B cell (primary cell): ENCODE results near the gene PHLDB3. TPM values are rescaled to one million over a fixed set of nuclear protein-coding genes. Genes with fewer than 3 reads are reported as not detected.

Experiments
- ATAC-seq: fragments of 200-7000 bp; cut with Tn5 transposase; one replicate; pipeline ENCODE4 v1.10.0; 2021; ENCODE audit warnings: low read depth, mild to moderate bottlenecking, moderate number of reproducible peaks, moderate library complexity
- CTCF ChIA-PET: fragments of 350-600 bp; sonication (Branson Sonifier 250); formaldehyde crosslinking; loops from one replicate; lab custom pipeline; 2021; ENCODE audit warnings: antibody characterized with exemption, inconsistent platforms; lab: Charles Lee
- POLR2A ChIA-PET: fragments of 350-600 bp; sonication (Branson Sonifier 250); formaldehyde crosslinking; loops from one replicate; lab custom pipeline; 2021; ENCODE audit warnings: antibody characterized with exemption; lab: Charles Lee
- DNase-seq: peaks from one replicate; pipeline ENCODE4 v3.0.0; 2013
- H2AFZ ChIP-seq: 2 replicates; pipeline ENCODE4 v1.6.1; 2012; ENCODE audit warnings: mild to moderate bottlenecking, low read depth, low read length; ENCODE audit not compliant: insufficient read depth, poor library complexity, severe bottlenecking
- H3K27ac ChIP-seq, 2 donors: 1 replicate in 1 of 2; 2 replicates in 1 of 2; pipeline ENCODE4 v1.5.1; 2012 to 2013; ENCODE audit warnings: low read length in 2 of 2, mild to moderate bottlenecking in 2 of 2, moderate library complexity in 1 of 2
- H3K27me3 ChIP-seq, 4 experiments: fragments of 200-600 bp in 1 of 4; sonication (generic) in 1 of 4; replicated peaks in 1 of 4; 1 replicate in 2 of 4; 2 replicates in 2 of 4; pipeline versions ENCODE4 v1.6.1 to v1.7.0; 2013 to 2016; ENCODE audit warnings: low read length in 3 of 4, mild to moderate bottlenecking in 2 of 4, mixed read lengths in 1 of 4, moderate library complexity in 1 of 4; ENCODE audit not compliant: insufficient read depth in 4 of 4, control insufficient read depth in 3 of 4; ENCODE audit errors: control extremely low read depth in 1 of 4
- H3K36me3 ChIP-seq, 2 experiments: replicated peaks in 1 of 2; 1 replicate in 1 of 2; 2 replicates in 1 of 2; pipeline versions ENCODE4 v1.6.1 to v1.7.1; 2013; ENCODE audit warnings: low read length in 1 of 2; ENCODE audit not compliant: insufficient read depth in 2 of 2, control insufficient read depth in 1 of 2; ENCODE audit errors: control extremely low read depth in 1 of 2, extremely low read depth in 1 of 2
- H3K4me1 ChIP-seq, 2 donors: fragments of 200-600 bp in 1 of 2; sonication (generic) in 1 of 2; 1 replicate in 1 of 2; 2 replicates in 1 of 2; pipeline versions ENCODE4 v1.5.1 to v1.6.1; 2013 to 2017; ENCODE audit warnings: low read length in 2 of 2; ENCODE audit not compliant: control insufficient read depth in 2 of 2, insufficient read depth in 2 of 2
- H3K4me2 ChIP-seq: replicated peaks from 2 replicates; pipeline ENCODE3; 2012; ENCODE audit warnings: mild to moderate bottlenecking, low read depth, low read length; ENCODE audit not compliant: poor library complexity, severe bottlenecking
- H3K4me3 ChIP-seq, 5 experiments: fragments of 200-600 bp in 1 of 5; sonication (generic) in 1 of 5; 1 replicate in 3 of 5; 2 replicates in 2 of 5; pipeline versions ENCODE4 v1.5.1 to v1.7.0; 2011 to 2016; ENCODE audit warnings: low read length in 4 of 5, mild to moderate bottlenecking in 4 of 5, low read depth in 2 of 5, control low read depth in 1 of 5, moderate library complexity in 1 of 5; ENCODE audit not compliant: insufficient read depth in 1 of 5; ENCODE audit errors: control extremely low read depth in 1 of 5, extremely low read depth in 1 of 5
- H3K79me2 ChIP-seq: fragments of 200-600 bp; sonication (generic); one replicate; pipeline ENCODE4 v1.6.0; 2016; ENCODE audit warnings: low read length; ENCODE audit not compliant: control insufficient read depth, insufficient read depth
- H3K9ac ChIP-seq: fragments of 200-600 bp; sonication (generic); 2 replicates; pipeline ENCODE4 v1.6.1; 2017; ENCODE audit warnings: mild to moderate bottlenecking, low read length, moderate library complexity
- H3K9me3 ChIP-seq, 3 donors: one replicate each; pipeline versions ENCODE4 v1.6.1 to v1.7.1; 2013; ENCODE audit warnings: low read length in 2 of 3; ENCODE audit not compliant: control insufficient read depth in 2 of 3, insufficient read depth in 1 of 3; ENCODE audit errors: control extremely low read depth in 1 of 3
- H4K20me1 ChIP-seq: 2 replicates; pipeline ENCODE4 v1.6.0; 2012; ENCODE audit warnings: mild to moderate bottlenecking, low read length; ENCODE audit not compliant: insufficient read depth, control insufficient read depth, poor library complexity, severe bottlenecking
- H3K27ac Mint-ChIP-seq: one replicate; pipeline ENCODE4 v1.8.0; 2021; ENCODE audit warnings: mixed read lengths
- H3K27me3 Mint-ChIP-seq: one replicate; pipeline ENCODE4 v1.8.0; 2021; ENCODE audit warnings: mixed read lengths
- H3K4me1 Mint-ChIP-seq: one replicate; pipeline ENCODE4 v1.8.0; 2021; ENCODE audit warnings: mixed read lengths
- H3K4me3 Mint-ChIP-seq: one replicate; pipeline ENCODE4 v1.8.0; 2021; ENCODE audit warnings: mixed read lengths
- H3K9me3 Mint-ChIP-seq: one replicate; pipeline ENCODE4 v1.8.0; 2022; ENCODE audit warnings: mixed read lengths; ENCODE audit not compliant: insufficient read depth
- EZH2 ChIP-seq: IDR thresholded peaks from 2 replicates; pipeline ENCODE4 v1.6.1; 2012; ENCODE audit warnings: borderline replicate concordance, low read depth, mild to moderate bottlenecking, moderate library complexity, low read length; ENCODE audit not compliant: insufficient read depth, poor library complexity, severe bottlenecking
- WGBS: methylation state at CpG from one replicate; pipeline ENCODE4 v1.1.5; 2013; ENCODE audit warnings: missing lambda C conversion rate; ENCODE audit not compliant: insufficient coverage; 5-methylcytosine and 5-hydroxymethylcytosine counted together
- intact Hi-C: fragments of 100-400 bp; cut with micrococcal nuclease; formaldehyde crosslinking; loops from one replicate; pipeline ENCODE4 v1.10.0; 2022
- polyA plus RNA-seq: library from polyadenylated mRNA; depleted of rRNA; stranded (reverse); fragments of >200 nt; gene quantifications from 2 replicates; pipeline ENCODE4 v1.2.3, GENCODE V29; 2012
- total RNA-seq, 2 donors: library from RNA; stranded (reverse); fragments of 120-200 nt in 1 of 2; gene quantifications; 1 replicate in 1 of 2; 2 replicates in 1 of 2; pipeline versions ENCODE4 v1.2.3 to v1.2.4, GENCODE V29; 2013 to 2022
- TF ChIP-seq, protein P1 (sequence below): fragments of 200-600 bp; IDR thresholded peaks from one replicate; pipeline ENCODE4 v1.8.0; 2022; ENCODE audit warnings: antibody characterized with exemption, mild to moderate bottlenecking

PHLDB3 gene
- total and polyA plus RNA-seq, 2 donors (not counting 1 experiment from before 2014, with no cell fraction given) = 10.2 to 30.7 TPM

DNA sequence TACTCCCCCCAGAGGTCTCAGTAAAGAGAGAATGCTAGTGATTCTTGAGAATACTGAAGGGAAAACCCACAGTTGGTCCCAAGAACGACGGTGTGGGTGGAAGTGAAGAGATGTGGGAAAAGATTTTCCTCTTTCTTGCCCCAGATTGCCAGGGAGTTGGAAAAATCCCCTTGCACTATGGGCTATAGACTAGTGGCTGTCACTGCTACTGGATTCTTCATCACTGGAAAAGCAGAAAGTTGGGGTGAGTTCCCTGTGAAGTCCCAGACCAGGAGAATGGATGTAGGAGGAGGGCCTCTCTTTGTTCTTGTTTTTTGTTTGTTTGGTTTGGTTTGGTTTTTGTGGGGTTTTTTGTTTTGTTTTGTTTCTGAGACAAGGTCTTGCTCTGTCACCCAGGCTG lies 50.5 kb downstream of the PHLDB3 start:
- ChIA-PET CTCF (interaction anchor here (18.4 kb wide), 1 partner anchor 69 kb away, joined by 644 read pairs; the partner anchor contains the start of gene ETHE1), POLR2A (no interaction called here)
- H3K36me3 ChIP-seq = no peaks in the 10 kb centered on the region
- TF ChIP-seq, protein P1, sequence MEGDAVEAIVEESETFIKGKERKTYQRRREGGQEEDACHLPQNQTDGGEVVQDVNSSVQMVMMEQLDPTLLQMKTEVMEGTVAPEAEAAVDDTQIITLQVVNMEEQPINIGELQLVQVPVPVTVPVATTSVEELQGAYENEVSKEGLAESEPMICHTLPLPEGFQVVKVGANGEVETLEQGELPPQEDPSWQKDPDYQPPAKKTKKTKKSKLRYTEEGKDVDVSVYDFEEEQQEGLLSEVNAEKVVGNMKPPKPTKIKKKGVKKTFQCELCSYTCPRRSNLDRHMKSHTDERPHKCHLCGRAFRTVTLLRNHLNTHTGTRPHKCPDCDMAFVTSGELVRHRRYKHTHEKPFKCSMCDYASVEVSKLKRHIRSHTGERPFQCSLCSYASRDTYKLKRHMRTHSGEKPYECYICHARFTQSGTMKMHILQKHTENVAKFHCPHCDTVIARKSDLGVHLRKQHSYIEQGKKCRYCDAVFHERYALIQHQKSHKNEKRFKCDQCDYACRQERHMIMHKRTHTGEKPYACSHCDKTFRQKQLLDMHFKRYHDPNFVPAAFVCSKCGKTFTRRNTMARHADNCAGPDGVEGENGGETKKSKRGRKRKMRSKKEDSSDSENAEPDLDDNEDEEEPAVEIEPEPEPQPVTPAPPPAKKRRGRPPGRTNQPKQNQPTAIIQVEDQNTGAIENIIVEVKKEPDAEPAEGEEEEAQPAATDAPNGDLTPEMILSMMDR = no peak
- TF ChIP-seq EZH2 = no peak
- no peak overlapping the region for H3K27ac ChIP-seq
- ATAC-seq = no peak
- H3K27ac Mint-ChIP-seq = no peak overlapping the region
- H3K4me3 Mint-ChIP-seq = no peak overlapping the region
- H4K20me1 ChIP-seq = no peaks in the 10 kb centered on the region
- no peak overlapping the region for H3K4me2 ChIP-seq
- WGBS = 77% methylated on average over 2 of the region's 2 CpGs
- H3K9me3 ChIP-seq = peaks cover 0 to 2% (median 0%) of the 10 kb centered on the region in 3 donors
- intact Hi-C loops = no loop called here
- peaks cover 0 to 5% of the 10 kb centered on the region in 2 donors for H3K4me1 ChIP-seq
- H3K79me2 ChIP-seq = no peaks in the 10 kb centered on the region
- H3K27me3 ChIP-seq = no peaks in the 10 kb centered on the region
- no peak overlapping the region for H3K9ac ChIP-seq
- no peaks in the 10 kb centered on the region for H3K4me1 Mint-ChIP-seq
- H3K9me3 Mint-ChIP-seq = no peaks in the 10 kb centered on the region
- no peak overlapping the region for H2AFZ ChIP-seq
- H3K4me3 ChIP-seq = no peak overlapping the region
- DNase-seq = no peak
- peaks cover 11% of the 10 kb centered on the region for H3K27me3 Mint-ChIP-seq

DNA sequence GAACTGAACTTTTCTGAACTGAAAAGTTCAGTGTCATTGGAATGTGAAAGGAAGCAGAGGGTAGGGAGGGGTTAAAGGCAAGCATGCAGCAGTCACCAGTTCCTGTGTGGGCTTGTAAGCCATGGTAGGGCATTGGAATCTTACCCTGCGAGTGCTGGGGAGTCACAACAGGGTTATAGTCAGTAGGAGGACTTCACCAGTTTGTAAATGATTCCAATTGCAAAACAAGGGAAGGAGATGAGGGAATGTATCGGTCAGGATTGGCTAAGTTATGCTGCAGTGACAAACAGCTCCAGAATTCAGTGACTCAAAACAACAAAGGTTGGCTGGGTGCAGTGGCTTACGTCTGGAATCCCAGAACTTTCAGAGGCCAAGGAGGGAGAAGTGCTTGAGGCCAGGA lies 52.0 kb downstream of the PHLDB3 start:
- TF ChIP-seq, protein P1 = no peak
- TF ChIP-seq EZH2 = no peak
- Histone ChIP-seq H3K9me3 (peaks cover 0 to 2% (median 0%) of the 10 kb centered on the region in 3 donors), H3K36me3 (no peaks in the 10 kb centered on the region), H3K4me2 (no peak overlapping the region), H3K79me2 (no peaks in the 10 kb centered on the region), H3K4me3 (no peak overlapping the region), H3K4me1 (peaks cover 0 to 5% of the 10 kb centered on the region in 2 donors), H2AFZ (no peak overlapping the region), H3K9ac (no peak overlapping the region), H4K20me1 (no peaks in the 10 kb centered on the region), H3K27ac (no peak overlapping the region), H3K27me3 (no peaks in the 10 kb centered on the region)
- no peak for DNase-seq
- ChIA-PET POLR2A (no interaction called here), CTCF (interaction anchor here (1.4 to 18.4 kb wide), 3 partner anchors 12 to 70 kb away, joined by 3 to 644 read pairs (median 4); partner anchors contain the start of gene ETHE1)
- 83% methylated on average over 3 of the region's 3 CpGs for WGBS
- no peaks in the 10 kb centered on the region for H3K9me3 Mint-ChIP-seq
- ATAC-seq = no peak
- no peak overlapping the region for H3K4me3 Mint-ChIP-seq
- H3K4me1 Mint-ChIP-seq = no peaks in the 10 kb centered on the region
- no peak overlapping the region for H3K27ac Mint-ChIP-seq
- peaks cover 7% of the 10 kb centered on the region for H3K27me3 Mint-ChIP-seq
- intact Hi-C loops = no loop called here
